NOMO-1 treated with DMSO at 0.1 percent for 48 hours (cell line): ENCODE data around the gene MFSD6.

Experiments used
- DNase-seq: peaks from one replicate; lab custom pipeline; 2025; ENCODE audit not compliant: unreplicated experiment; lab: John Stamatoyannopoulos, UW

MFSD6 gene

GRCh38 chr2:190527214-190527613 lies 119.1 kb downstream of the MFSD6 start:
- DNase-seq, result no peak

- no peak for DNase-seq
These were observed 119.8 kb downstream of the MFSD6 start for GRCh38 chr2:190527918-190528317.

- DNase-seq, result peak; percentile 81
These were observed 120.4 kb downstream of the MFSD6 start for GRCh38 chr2:190528521-190529001.

- peak; percentile 7 for DNase-seq
These were observed 121.5 kb downstream of the MFSD6 start for GRCh38 chr2:190529486-190530247.

- peak; percentile 3 for DNase-seq
These were observed 122.2 kb downstream of the MFSD6 start for GRCh38 chr2:190530248-190530900.

GRCh38 chr2:190532581-190532980 lies 124.4 kb downstream of the MFSD6 start:
- no peak for DNase-seq

GRCh38 chr2:190533175-190533967 lies 125.2 kb downstream of the MFSD6 start:
- DNase-seq, result no peak

GRCh38 chr2:190533968-190534309 lies 125.8 kb downstream of the MFSD6 start:
- no peak for DNase-seq

GRCh38 chr2:190534310-190535120 lies 126.4 kb downstream of the MFSD6 start, which contains the start of gene NEMP2:
NEMP2 (minus strand) TSS chr2:190534722; CDS start chr2:190534655, 67 bp downstream.
- peak; percentile 79 for DNase-seq

- no peak for DNase-seq
These were observed 126.9 kb downstream of the MFSD6 start for GRCh38 chr2:190535121-190535439.

GRCh38 chr2:190535586-190535985 lies 127.4 kb downstream of the MFSD6 start:
- no peak for DNase-seq

GRCh38 chr2:190537765-190538164 lies 129.6 kb downstream of the MFSD6 start:
- DNase-seq, result no peak

- no peak for DNase-seq
These were observed 130.0 kb downstream of the MFSD6 start for GRCh38 chr2:190538201-190538600.

GRCh38 chr2:190540048-190540447 lies 131.9 kb downstream of the MFSD6 start:
- no peak for DNase-seq

GRCh38 chr2:190545093-190545492 lies 136.9 kb downstream of the MFSD6 start:
- no peak for DNase-seq

GRCh38 chr2:190545555-190546385 lies 137.6 kb downstream of the MFSD6 start:
- no peak for DNase-seq

- DNase-seq, result no peak
These were observed 138.6 kb downstream of the MFSD6 start for GRCh38 chr2:190546734-190547133.

- DNase-seq, result no peak
These were observed 139.7 kb downstream of the MFSD6 start for GRCh38 chr2:190547886-190548285.

- no peak for DNase-seq
These were observed 142.0 kb downstream of the MFSD6 start for GRCh38 chr2:190550137-190550536.
